Measurements from ENCODE around the gene GLIPR1. TPM values are rescaled to one million over a fixed set of nuclear protein-coding genes. Genes with fewer than 3 reads are reported as not detected.

Gene GLIPR1
- total RNA-seq, 1 donor from 2014 or later, result 4.3 TPM

- no peak overlapping the region for H3K27ac Mint-ChIP-seq
- no peak for TF ChIP-seq CTCF (conservative IDR thresholded peaks at IDR 0.05)
- no peaks in the 10 kb centered on the region for H3K9me3 Mint-ChIP-seq
- H3K4me1 Mint-ChIP-seq (ENCODE audit: unreplicated experiment), result peaks cover 8% of the 10 kb centered on the region
- DNase-seq (ENCODE audit: extremely low spot score, unreplicated experiment), result no peak
- H3K27me3 Mint-ChIP-seq, result no peaks in the 10 kb centered on the region
- no peaks in the 10 kb centered on the region for H3K36me3 Mint-ChIP-seq
- H3K4me3 Mint-ChIP-seq, result no peak overlapping the region
These were observed 2.3 kb upstream of the GLIPR1 start for GRCh38 chr12:75478116-75478794.

- DNase-seq (ENCODE audit: extremely low spot score, unreplicated experiment), result no peak
- Mint-ChIP-seq H3K36me3 (no peaks in the 10 kb centered on the region), H3K4me1 (ENCODE audit: unreplicated experiment) (peaks cover 8% of the 10 kb centered on the region), H3K4me3 (no peak overlapping the region), H3K27ac (no peak overlapping the region), H3K27me3 (no peaks in the 10 kb centered on the region), H3K9me3 (no peaks in the 10 kb centered on the region)
- no peak for TF ChIP-seq CTCF (conservative IDR thresholded peaks at IDR 0.05)
These were observed 543 bp upstream of the GLIPR1 start for GRCh38 chr12:75479963-75480461.

GRCh38 chr12:75481013-75481705, 604 bp downstream of the GLIPR1 start:
- H3K27me3 Mint-ChIP-seq, result no peaks in the 10 kb centered on the region
- H3K36me3 Mint-ChIP-seq, result no peaks in the 10 kb centered on the region
- no peak overlapping the region for H3K27ac Mint-ChIP-seq
- peak overlapping the region; percentile 20 for H3K4me3 Mint-ChIP-seq
- TF ChIP-seq CTCF (conservative IDR thresholded peaks at IDR 0.05), result no peak
- no peak for DNase-seq (ENCODE audit: extremely low spot score, unreplicated experiment)
- no peaks in the 10 kb centered on the region for H3K9me3 Mint-ChIP-seq
- peaks cover 8% of the 10 kb centered on the region for H3K4me1 Mint-ChIP-seq (ENCODE audit: unreplicated experiment)

GRCh38 chr12:75481774-75482173, 1.2 kb downstream of the GLIPR1 start:
- H3K36me3 Mint-ChIP-seq, result no peaks in the 10 kb centered on the region
- H3K27me3 Mint-ChIP-seq, result no peaks in the 10 kb centered on the region
- no peaks in the 10 kb centered on the region for H3K9me3 Mint-ChIP-seq
- H3K4me3 Mint-ChIP-seq, result no peak overlapping the region
- peaks cover 8% of the 10 kb centered on the region for H3K4me1 Mint-ChIP-seq (ENCODE audit: unreplicated experiment)
- H3K27ac Mint-ChIP-seq, result no peak overlapping the region
- no peak for DNase-seq (ENCODE audit: extremely low spot score, unreplicated experiment)
- TF ChIP-seq CTCF (conservative IDR thresholded peaks at IDR 0.05), result no peak

- H3K27ac Mint-ChIP-seq, result no peak overlapping the region
- H3K36me3 Mint-ChIP-seq, result no peaks in the 10 kb centered on the region
- no peak for DNase-seq (ENCODE audit: extremely low spot score, unreplicated experiment)
- no peak for TF ChIP-seq CTCF (conservative IDR thresholded peaks at IDR 0.05)
- no peaks in the 10 kb centered on the region for H3K27me3 Mint-ChIP-seq
- H3K4me1 Mint-ChIP-seq (ENCODE audit: unreplicated experiment), result peaks cover 8% of the 10 kb centered on the region
- H3K9me3 Mint-ChIP-seq, result no peaks in the 10 kb centered on the region
- no peak overlapping the region for H3K4me3 Mint-ChIP-seq
These were observed 2.1 kb downstream of the GLIPR1 start for GRCh38 chr12:75482646-75483045.

Measured in type B pancreatic cell (in vitro differentiated cells).